Measurements from ENCODE around the gene ZNF483. TPM values are rescaled to one million over a fixed set of nuclear protein-coding genes. Genes with fewer than 3 reads are reported as not detected.

Gene ZNF483
- total and polyA plus RNA-seq, 2 donors from 2014 or later, result 0.43 to 14.5 TPM

GRCh38 chr9:111481885-111482636, 42.9 kb upstream of the ZNF483 start:
- H3K27me3 ChIP-seq (ENCODE audit: control insufficient read depth, insufficient read depth, low read length), result no peaks in the 10 kb centered on the region
- no peaks in the 10 kb centered on the region for H3K9me3 ChIP-seq (ENCODE audit: control insufficient read depth in 2 of 3, insufficient read depth in 1 of 3, low read length in 3 of 3)
- intact Hi-C loops (cut with DNase I), result no loop called here
- TF ChIP-seq CTCF (IDR thresholded peaks at IDR 0.05; ENCODE audit: borderline replicate concordance, extremely low read depth, insufficient read depth), result no peak
- no peaks in the 10 kb centered on the region for H3K36me3 ChIP-seq (ENCODE audit: control insufficient read depth in 2 of 3, insufficient read depth in 3 of 3, low read length in 3 of 3)
- peaks cover 0 to 9% (median 2%) of the 10 kb centered on the region in 3 donors for H3K4me1 ChIP-seq (ENCODE audit: control insufficient read depth in 2 of 3, insufficient read depth in 2 of 3, low read depth in 1 of 3, low read length in 3 of 3)
- no peak overlapping the region for H3K27ac ChIP-seq (ENCODE audit: low read depth in 2 of 2, low read length in 2 of 2)
- H3K4me3 ChIP-seq (ENCODE audit: low read length in 3 of 3), result peak overlapping the region; percentile 79 to 83 (median 81)
- DNase-seq (peak in 3 of 5 donors; percentile 17 to 53 (median 45)), FAIRE-seq (no peak)
- H3K9ac ChIP-seq (ENCODE audit: low read length in 3 of 3), result peak overlapping the region; percentile 59 to 96 (median 76)

- H3K27me3 ChIP-seq (ENCODE audit: control insufficient read depth, insufficient read depth, low read length), result no peaks in the 10 kb centered on the region
- TF ChIP-seq CTCF (IDR thresholded peaks at IDR 0.05; ENCODE audit: borderline replicate concordance, extremely low read depth, insufficient read depth), result no peak
- peak; percentile 78 to 91 (median 85) for DNase-seq
- H3K27ac ChIP-seq (ENCODE audit: low read depth in 2 of 2, low read length in 2 of 2), result peak overlapping the region; percentile 77 to 89
- intact Hi-C loops (cut with DNase I), result no loop called here
- no peaks in the 10 kb centered on the region for H3K9me3 ChIP-seq (ENCODE audit: control insufficient read depth in 2 of 3, insufficient read depth in 1 of 3, low read length in 3 of 3)
- peaks cover 0 to 9% (median 2%) of the 10 kb centered on the region in 3 donors for H3K4me1 ChIP-seq (ENCODE audit: control insufficient read depth in 2 of 3, insufficient read depth in 2 of 3, low read depth in 1 of 3, low read length in 3 of 3)
- no peaks in the 10 kb centered on the region for H3K36me3 ChIP-seq (ENCODE audit: control insufficient read depth in 2 of 3, insufficient read depth in 3 of 3, low read length in 3 of 3)
- H3K4me3 ChIP-seq (ENCODE audit: low read length in 3 of 3), result peak overlapping the region; percentile 79 to 83 (median 81)
- FAIRE-seq, result no peak
- peak overlapping the region; percentile 74 to 96 (median 76) for H3K9ac ChIP-seq (ENCODE audit: low read length in 3 of 3)
These were observed 42.1 kb upstream of the ZNF483 start for GRCh38 chr9:111482694-111483438.

GRCh38 chr9:111483439-111483857, 41.5 kb upstream of the ZNF483 start:
- no peaks in the 10 kb centered on the region for H3K27me3 ChIP-seq (ENCODE audit: control insufficient read depth, insufficient read depth, low read length)
- H3K4me1 ChIP-seq (ENCODE audit: control insufficient read depth in 2 of 3, insufficient read depth in 2 of 3, low read depth in 1 of 3, low read length in 3 of 3), result peaks cover 0 to 9% (median 2%) of the 10 kb centered on the region in 3 donors
- peak overlapping the region in 1 of 2 donors; percentile 79 for H3K27ac ChIP-seq (ENCODE audit: low read depth in 2 of 2, low read length in 2 of 2)
- no peak for TF ChIP-seq CTCF (IDR thresholded peaks at IDR 0.05; ENCODE audit: borderline replicate concordance, extremely low read depth, insufficient read depth)
- no peak overlapping the region for H3K4me3 ChIP-seq (ENCODE audit: low read length in 3 of 3)
- H3K36me3 ChIP-seq (ENCODE audit: control insufficient read depth in 2 of 3, insufficient read depth in 3 of 3, low read length in 3 of 3), result no peaks in the 10 kb centered on the region
- FAIRE-seq (no peak), DNase-seq (peak in 3 of 5 donors; percentile 45 to 82 (median 69))
- no peaks in the 10 kb centered on the region for H3K9me3 ChIP-seq (ENCODE audit: control insufficient read depth in 2 of 3, insufficient read depth in 1 of 3, low read length in 3 of 3)
- H3K9ac ChIP-seq (ENCODE audit: low read length in 3 of 3), result no peak overlapping the region
- intact Hi-C loops (cut with DNase I), result no loop called here

All from kidney (tissue), 14 donors.